A549 (cell line): ENCODE measurements around the gene SRMS. TPM values are rescaled to one million over a fixed set of nuclear protein-coding genes. Genes with fewer than 3 reads are reported as not detected.

Experiments
- ATAC-seq, 2 experiments: fragments of 200-7000 bp in 1 of 2; fragments of >200 bp in 1 of 2; cut with Nextera tagmentation in 1 of 2; cut with Tn5 transposase in 1 of 2; 3 replicates each; pipeline versions ENCODE4 v1.8.0 to v1.9.1; 2018 to 2020; ENCODE audit warnings: mild to moderate bottlenecking in 1 of 2, moderate library complexity in 1 of 2
- CTCF ChIA-PET: fragments of 300-600 bp; sonication (Branson Sonifier 250); formaldehyde crosslinking; extraction: SDS; loops from one replicate; lab custom pipeline; 2021; ENCODE audit warnings: antibody characterized with exemption, inconsistent platforms; lab: Yijun Ruan, JAX
- POLR2A ChIA-PET: fragments of 350-600 bp; formaldehyde crosslinking; extraction: SDS; loops from one replicate; lab custom pipeline; 2021; ENCODE audit warnings: antibody characterized with exemption, inconsistent platforms; lab: Yijun Ruan, JAX
- DNase-seq, 2 experiments: peaks; one replicate each; pipeline versions ENCODE4 v3.0.0 to v3.0.0-alpha.2; 2011 to 2016; ENCODE audit warnings: low read depth in 1 of 2, low spot score in 1 of 2
- FAIRE-seq: peaks from 2 replicates; lab custom pipeline; 2011; peaks lifted over from hg19 to GRCh38; lab: Jason Lieb, UNC
- H3K27ac ChIP-seq, 2 experiments: fragments of >200 bp; sonication (Bioruptor Twin); formaldehyde crosslinking; 3 replicates each; pipeline ENCODE4 v1.5.1; 2016 to 2017
- H3K4me1 ChIP-seq: fragments of >200 bp; sonication (Bioruptor Twin); formaldehyde crosslinking; 3 replicates; pipeline ENCODE4 v1.6.1; 2016
- H3K4me2 ChIP-seq: fragments of >200 bp; sonication (Bioruptor Twin); formaldehyde crosslinking; 3 replicates; pipeline ENCODE4 v1.6.1; 2016
- H3K4me3 ChIP-seq: fragments of >200 bp; sonication (Bioruptor Twin); formaldehyde crosslinking; 3 replicates; pipeline ENCODE4 v1.5.1; 2016
- H3K9me3 ChIP-seq: fragments of >200 bp; sonication (Bioruptor Twin); formaldehyde crosslinking; 3 replicates; pipeline ENCODE4 v1.6.1; 2016
- CBX8 ChIP-seq: fragments of 200-600 bp; sonication (generic); IDR thresholded peaks from 2 replicates; pipeline ENCODE4 v1.6.1; 2016
- CEBPB ChIP-seq, 2 experiments: fragments of >200 bp in 1 of 2; sonication (Bioruptor Twin) in 1 of 2; formaldehyde crosslinking in 1 of 2; IDR thresholded peaks; 2 replicates each; pipeline ENCODE4 v1.6.1; 2012 to 2016
- CTCF ChIP-seq: fragments of >200 bp; sonication (Bioruptor Twin); formaldehyde crosslinking; IDR thresholded peaks from 3 replicates; pipeline ENCODE4 v1.5.1; 2016
- EHF ChIP-seq: fragments of 250-450 bp; sonication (Bioruptor Pico); IDR thresholded peaks from 2 replicates; pipeline ENCODE4 v1.5.0; 2020; ENCODE audit warnings: mild to moderate bottlenecking
- EHMT2 ChIP-seq: fragments of 200-600 bp; sonication (generic); IDR thresholded peaks from 2 replicates; pipeline ENCODE4 v1.6.1; 2016; ENCODE audit warnings: antibody characterized with exemption, low read depth, mild to moderate bottlenecking, moderate library complexity
- ELK1 ChIP-seq: fragments of 150-350 bp; IDR thresholded peaks from 2 replicates; pipeline ENCODE4 v1.6.1; 2014; ENCODE audit warnings: low read depth, mild to moderate bottlenecking, low read length
- FOSB ChIP-seq: fragments of 250-450 bp; sonication (Bioruptor Pico); IDR thresholded peaks from 2 replicates; pipeline ENCODE4 v1.5.0; 2020; ENCODE audit warnings: mild to moderate bottlenecking, moderate library complexity
- FOXS1 ChIP-seq: fragments of 250-450 bp; sonication (Bioruptor Pico); IDR thresholded peaks from 2 replicates; pipeline ENCODE4 v1.5.0; 2020; ENCODE audit warnings: mild to moderate bottlenecking, moderate library complexity
- GATA3 ChIP-seq: IDR thresholded peaks from 2 replicates; pipeline ENCODE4 v1.6.1; 2012; ENCODE audit warnings: borderline replicate concordance
- HDAC2 ChIP-seq: fragments of 200-600 bp; sonication (generic); IDR thresholded peaks from 2 replicates; pipeline ENCODE4 v1.6.1; 2016
- HEYL ChIP-seq: fragments of 250-450 bp; sonication (Bioruptor Pico); IDR thresholded peaks from 2 replicates; pipeline ENCODE4 v1.8.0; 2021; ENCODE audit warnings: mild to moderate bottlenecking, moderate library complexity
- HMGXB4 ChIP-seq: fragments of 250-450 bp; sonication (Bioruptor Pico); IDR thresholded peaks from 2 replicates; pipeline ENCODE4 v1.5.0; 2021; ENCODE audit warnings: mild to moderate bottlenecking, moderate library complexity, borderline replicate concordance
- JUN ChIP-seq, 2 experiments: fragments of >200 bp; sonication (Bioruptor Twin); formaldehyde crosslinking; IDR thresholded peaks; 2 replicates in 1 of 2; 3 replicates in 1 of 2; pipeline ENCODE4 v1.6.1; 2016 to 2017
- JUNB ChIP-seq: fragments of >200 bp; sonication (Bioruptor Twin); formaldehyde crosslinking; IDR thresholded peaks from 2 replicates; pipeline ENCODE4 v1.6.1; 2016
- KDM1A ChIP-seq: fragments of 200-600 bp; sonication (generic); IDR thresholded peaks from 2 replicates; pipeline ENCODE4 v1.6.1; 2016; ENCODE audit warnings: low read depth, mild to moderate bottlenecking
- KDM5A ChIP-seq: fragments of 200-600 bp; sonication (generic); IDR thresholded peaks from 2 replicates; pipeline ENCODE4 v1.6.1; 2016; ENCODE audit warnings: antibody characterized with exemption, mild to moderate bottlenecking
- MAFK ChIP-seq: fragments of 450-650 bp; IDR thresholded peaks from 2 replicates; pipeline ENCODE4 v1.6.1; 2014; ENCODE audit not compliant: partially characterized antibody
- MYC ChIP-seq: IDR thresholded peaks from 2 replicates; pipeline ENCODE4 v1.6.1; 2012; ENCODE audit warnings: mild to moderate bottlenecking, inconsistent platforms, low read length, improper control_type of control experiment, borderline replicate concordance
- NPAS2 ChIP-seq: fragments of 250-450 bp; sonication (Bioruptor Pico); IDR thresholded peaks from 2 replicates; pipeline ENCODE4 v1.8.0; 2022; ENCODE audit warnings: mild to moderate bottlenecking, moderate library complexity, borderline replicate concordance
- PHF8 ChIP-seq: fragments of 200-600 bp; sonication (generic); IDR thresholded peaks from 2 replicates; pipeline ENCODE4 v1.6.1; 2016; ENCODE audit warnings: low read depth, mild to moderate bottlenecking, antibody characterized with exemption, moderate library complexity, borderline replicate concordance
- POLR2AphosphoS2 ChIP-seq: conservative IDR thresholded peaks from 2 replicates; pipeline ENCODE4 v1.6.1; 2012; ENCODE audit warnings: low read length, improper control_type of control experiment, inconsistent platforms
- RARB ChIP-seq: fragments of 250-450 bp; sonication (Bioruptor Pico); IDR thresholded peaks from 2 replicates; pipeline ENCODE4 v1.8.0; 2021; ENCODE audit warnings: mild to moderate bottlenecking, moderate library complexity
- RCOR1 ChIP-seq: fragments of 150-350 bp; IDR thresholded peaks from 2 replicates; pipeline ENCODE4 v1.6.1; 2014; ENCODE audit warnings: antibody characterized with exemption, low read length, low read depth
- SMC3 ChIP-seq: fragments of >200 bp; sonication (Bioruptor Twin); formaldehyde crosslinking; IDR thresholded peaks from 3 replicates; pipeline ENCODE4 v1.6.1; 2018; ENCODE audit warnings: inconsistent platforms
- TFCP2L1 ChIP-seq: fragments of 250-450 bp; sonication (Bioruptor Pico); IDR thresholded peaks from 2 replicates; pipeline ENCODE4 v1.5.0; 2021; ENCODE audit warnings: mild to moderate bottlenecking
- ZC3H11A ChIP-seq: fragments of 450-650 bp; IDR thresholded peaks from 2 replicates; pipeline ENCODE4 v1.6.1; 2014; ENCODE audit warnings: antibody characterized with exemption, mild to moderate bottlenecking
- ZSCAN20 ChIP-seq: fragments of 250-450 bp; sonication (Bioruptor Pico); IDR thresholded peaks from 2 replicates; pipeline ENCODE4 v1.8.0; 2022; ENCODE audit warnings: mild to moderate bottlenecking, moderate library complexity
- WGBS: methylation state at CpG from one replicate; pipeline ENCODE4 v1.1.6; 2017; ENCODE audit errors: missing lambda C conversion rate; 5-methylcytosine and 5-hydroxymethylcytosine counted together
- polyA plus RNA-seq, 4 experiments: library from polyadenylated mRNA; depleted of rRNA in 3 of 4; stranded (reverse); fragments of >200 nt; fragmentation: RNase III in 1 of 4; extraction: RNeasy Plus Mini Kit Qiagen cat#74134 plus additional on column Dnase treatment in 1 of 4; gene quantifications; 2 replicates in 3 of 4; 3 replicates in 1 of 4; pipeline ENCODE4 v1.2.3, GENCODE V29; 2011 to 2017
- TF ChIP-seq, protein P1 (sequence below): fragments of 450-650 bp; IDR thresholded peaks from 2 replicates; pipeline ENCODE4 v1.6.1; 2014; ENCODE audit warnings: antibody characterized with exemption
- TF ChIP-seq, protein P2 (sequence below): fragments of 250-450 bp; sonication (Bioruptor Pico); IDR thresholded peaks from 2 replicates; pipeline ENCODE4 v1.5.0; 2020; ENCODE audit warnings: low read depth, mild to moderate bottlenecking, moderate library complexity
- TF ChIP-seq, protein P3 (sequence below): fragments of >200 bp; sonication (Bioruptor Twin); formaldehyde crosslinking; IDR thresholded peaks from 3 replicates; pipeline ENCODE4 v1.6.1; 2016

Gene SRMS
- polyA plus RNA-seq, 2 of the 4 experiments (the other 2 are of a cell fraction) = not detected

- FAIRE-seq (no peak), DNase-seq (no peak), ATAC-seq (no peak)
- ChIA-PET CTCF (interaction anchor here (0.7 to 7.6 kb wide), 5 partner anchors 13 to 413 kb away, joined by 3 to 49 read pairs (median 4); partner anchors contain the start of genes PRPF6 and PTK6), POLR2A (no interaction called here)
- H3K27ac ChIP-seq = no peak overlapping the region
- H3K4me1 ChIP-seq = no peaks in the 10 kb centered on the region
- no peak overlapping the region for H3K4me3 ChIP-seq
- WGBS = 87% methylated on average over 37 of the region's 37 CpGs
- no peaks in the 10 kb centered on the region for H3K9me3 ChIP-seq
- TF ChIP-seq HMGXB4 (no peak), MAFK (no peak), EHMT2 (no peak), FOXS1 (CRISPR knock-in tag) (no peak), TFCP2L1 (CRISPR knock-in tag) (no peak), CBX8 (no peak), POLR2AphosphoS2 (no peak), GATA3 (no peak), FOSB (CRISPR knock-in tag) (no peak), ZSCAN20 (CRISPR knock-in tag) (no peak), KDM1A (no peak), EHF (CRISPR knock-in tag) (no peak), NPAS2 (CRISPR knock-in tag) (no peak), CEBPB (IDR thresholded peaks at IDR 0.05) (no peak), JUNB (no peak)
- TF ChIP-seq, protein P1, sequence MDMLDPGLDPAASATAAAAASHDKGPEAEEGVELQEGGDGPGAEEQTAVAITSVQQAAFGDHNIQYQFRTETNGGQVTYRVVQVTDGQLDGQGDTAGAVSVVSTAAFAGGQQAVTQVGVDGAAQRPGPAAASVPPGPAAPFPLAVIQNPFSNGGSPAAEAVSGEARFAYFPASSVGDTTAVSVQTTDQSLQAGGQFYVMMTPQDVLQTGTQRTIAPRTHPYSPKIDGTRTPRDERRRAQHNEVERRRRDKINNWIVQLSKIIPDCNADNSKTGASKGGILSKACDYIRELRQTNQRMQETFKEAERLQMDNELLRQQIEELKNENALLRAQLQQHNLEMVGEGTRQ = no peak
- TF ChIP-seq, protein P2, sequence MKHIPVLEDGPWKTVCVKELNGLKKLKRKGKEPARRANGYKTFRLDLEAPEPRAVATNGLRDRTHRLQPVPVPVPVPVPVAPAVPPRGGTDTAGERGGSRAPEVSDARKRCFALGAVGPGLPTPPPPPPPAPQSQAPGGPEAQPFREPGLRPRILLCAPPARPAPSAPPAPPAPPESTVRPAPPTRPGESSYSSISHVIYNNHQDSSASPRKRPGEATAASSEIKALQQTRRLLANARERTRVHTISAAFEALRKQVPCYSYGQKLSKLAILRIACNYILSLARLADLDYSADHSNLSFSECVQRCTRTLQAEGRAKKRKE = no peak
- H3K4me2 ChIP-seq = no peak overlapping the region
Measured at GRCh38 chr20:63567386-63568169, 20.0 kb upstream of the SRMS start.

GRCh38 chr20:63567136-63567385 lies 19.5 kb upstream of the SRMS start:
- TF ChIP-seq ZSCAN20 (CRISPR knock-in tag) (no peak), HEYL (CRISPR knock-in tag) (no peak), SMC3 (no peak), HDAC2 (no peak), RCOR1 (no peak), MYC (no peak), KDM1A (no peak), PHF8 (no peak), FOSB (CRISPR knock-in tag) (no peak), RARB (CRISPR knock-in tag) (no peak), NPAS2 (CRISPR knock-in tag) (no peak), KDM5A (no peak), JUN (IDR thresholded peaks at IDR 0.05) (no peak), CTCF (no peak), ZC3H11A (no peak), ELK1 (no peak)
- TF ChIP-seq, protein P1 = no peak
- TF ChIP-seq, protein P3, sequence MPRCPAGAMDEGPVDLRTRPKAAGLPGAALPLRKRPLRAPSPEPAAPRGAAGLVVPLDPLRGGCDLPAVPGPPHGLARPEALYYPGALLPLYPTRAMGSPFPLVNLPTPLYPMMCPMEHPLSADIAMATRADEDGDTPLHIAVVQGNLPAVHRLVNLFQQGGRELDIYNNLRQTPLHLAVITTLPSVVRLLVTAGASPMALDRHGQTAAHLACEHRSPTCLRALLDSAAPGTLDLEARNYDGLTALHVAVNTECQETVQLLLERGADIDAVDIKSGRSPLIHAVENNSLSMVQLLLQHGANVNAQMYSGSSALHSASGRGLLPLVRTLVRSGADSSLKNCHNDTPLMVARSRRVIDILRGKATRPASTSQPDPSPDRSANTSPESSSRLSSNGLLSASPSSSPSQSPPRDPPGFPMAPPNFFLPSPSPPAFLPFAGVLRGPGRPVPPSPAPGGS = no peak
- DNase-seq (no peak), ATAC-seq (no peak), FAIRE-seq (no peak)
- no peaks in the 10 kb centered on the region for H3K4me1 ChIP-seq
- 95% methylated on average over 21 of the region's 22 CpGs for WGBS
- ChIA-PET CTCF (interaction anchor here (1.2 to 7.6 kb wide), 3 partner anchors 14 to 414 kb away, joined by 3 to 49 read pairs (median 4); partner anchors contain the start of genes PRPF6 and PTK6), POLR2A (no interaction called here)
- H3K27ac ChIP-seq = no peak overlapping the region
- no peak overlapping the region for H3K4me2 ChIP-seq
- no peak overlapping the region for H3K4me3 ChIP-seq
- H3K9me3 ChIP-seq = no peaks in the 10 kb centered on the region
